Erythroblast (primary cell): Measurements from ENCODE around the gene TENT4B.

Experiments used
- GATA1 ChIP-seq: IDR thresholded peaks from 2 replicates; pipeline ENCODE4 v1.6.1; 2011; ENCODE audit warnings: low read depth, mild to moderate bottlenecking, control low read depth, low read length, moderate library complexity
- POLR2A ChIP-seq: IDR thresholded peaks from 2 replicates; pipeline ENCODE4 v1.6.1; 2011; ENCODE audit warnings: mild to moderate bottlenecking, low read length

GRCh38 chr16:50224286-50224685 lies 71.2 kb downstream of the TENT4B start:
- TF ChIP-seq POLR2A (no peak), GATA1 (no peak)
